Suprapubic skin (tissue), 4 donors: ENCODE results near the gene MSMP. TPM values are rescaled to one million over a fixed set of nuclear protein-coding genes. Genes with fewer than 3 reads are reported as not detected.

Source experiments
- DNase-seq, 2 donors: peaks; one replicate each; pipeline ENCODE4 v3.0.0-alpha.2; 2019; ENCODE audit warnings: low spot score in 2 of 2
- H3K27ac ChIP-seq: fragments of 200-600 bp; sonication (generic); one replicate; pipeline ENCODE4 v1.5.1; 2019
- H3K27me3 ChIP-seq: fragments of 200-600 bp; sonication (generic); one replicate; pipeline ENCODE4 v1.5.1; 2019
- H3K36me3 ChIP-seq: fragments of 200-600 bp; sonication (generic); one replicate; pipeline ENCODE4 v1.5.1; 2019
- H3K4me1 ChIP-seq: fragments of 200-600 bp; sonication (generic); one replicate; pipeline ENCODE4 v1.5.1; 2019
- H3K4me3 ChIP-seq: fragments of 200-600 bp; sonication (generic); one replicate; pipeline ENCODE4 v1.5.1; 2019; ENCODE audit warnings: mild to moderate bottlenecking
- H3K9me3 ChIP-seq: fragments of 200-600 bp; sonication (generic); one replicate; pipeline ENCODE4 v1.5.1; 2019
- EP300 ChIP-seq: sonication (generic); formaldehyde crosslinking; IDR thresholded peaks from one replicate; pipeline ENCODE4 v1.6.1; 2017; ENCODE audit warnings: antibody characterized with exemption
- POLR2A ChIP-seq, 2 donors: fragments of 450-650 bp; IDR thresholded peaks; one replicate each; pipeline ENCODE4 v1.6.1; 2017; ENCODE audit warnings: antibody characterized with exemption in 2 of 2, mild to moderate bottlenecking in 2 of 2, moderate library complexity in 2 of 2
- POLR2AphosphoS5 ChIP-seq, 3 donors: sonication (generic); formaldehyde crosslinking; IDR thresholded peaks; one replicate each; pipeline ENCODE4 v1.6.1; 2017; ENCODE audit warnings: antibody characterized with exemption in 3 of 3
- WGBS: methylation state at CpG from one replicate; pipeline ENCODE4 v1.1.5; 2018; 5-methylcytosine and 5-hydroxymethylcytosine counted together
- total RNA-seq, 4 donors: library from RNA; depleted of rRNA; stranded (reverse); fragments of >200 nt; gene quantifications; one replicate each; pipeline ENCODE4 v1.1.0, GENCODE V29; 2016
- TF ChIP-seq, protein P1 (sequence below), 2 donors: fragments of 200-600 bp in 1 of 2; fragments of 450-650 bp in 1 of 2; sonication (generic) in 1 of 2; IDR thresholded peaks; one replicate each; pipeline ENCODE4 v1.5.1; 2016 to 2019; ENCODE audit warnings: antibody characterized with exemption in 2 of 2, mild to moderate bottlenecking in 1 of 2, moderate library complexity in 1 of 2

Gene MSMP
- total RNA-seq, 4 donors from 2014 or later, result not detected

DNA sequence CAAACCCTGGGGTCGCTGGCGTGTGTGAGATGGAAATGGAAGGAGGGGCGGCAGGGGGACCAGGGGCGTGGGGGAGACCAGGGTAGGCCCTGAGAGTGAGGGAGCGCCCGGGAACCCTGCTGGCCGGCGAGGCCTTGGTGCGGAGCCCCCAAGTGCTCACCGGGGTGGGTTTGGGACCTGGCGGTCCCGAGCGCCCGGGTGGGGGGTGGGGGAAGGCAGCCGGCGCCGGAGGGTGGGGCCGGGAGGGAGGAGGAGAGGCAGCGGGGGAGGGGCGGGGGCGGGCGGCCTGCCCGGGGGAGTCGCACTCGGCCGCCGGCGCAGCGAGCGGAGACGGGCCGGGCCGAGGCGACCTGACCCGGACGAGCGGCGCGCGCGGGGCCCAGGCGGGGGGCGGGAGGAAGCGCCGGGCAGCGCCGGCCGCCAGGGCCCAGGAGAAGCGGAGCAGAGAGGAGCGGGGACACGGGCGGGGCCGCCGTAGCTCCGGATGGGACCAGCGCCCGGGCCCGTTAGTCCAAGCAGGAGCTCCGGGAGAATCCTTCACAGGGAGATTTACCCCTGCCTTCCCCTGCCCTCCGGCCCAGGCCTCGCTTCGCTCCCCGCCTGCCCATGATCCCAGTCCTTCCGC, 37.3 kb upstream of the MSMP start, which contains the start of gene NPR2:
NPR2 (plus strand) TSS at position 295 of the 625 bp plus-strand sequence. CDS start 818 bp downstream, outside the sequence.
- H3K36me3 ChIP-seq, result no peaks in the 10 kb centered on the region
- no peaks in the 10 kb centered on the region for H3K27me3 ChIP-seq
- peak in 1 of 2 donors; percentile 71 for DNase-seq
- H3K27ac ChIP-seq, result peak within 1 kb of the TSS; percentile 70
- peak within 1 kb of the TSS; percentile 54 for H3K4me3 ChIP-seq
- TF ChIP-seq, protein P1, sequence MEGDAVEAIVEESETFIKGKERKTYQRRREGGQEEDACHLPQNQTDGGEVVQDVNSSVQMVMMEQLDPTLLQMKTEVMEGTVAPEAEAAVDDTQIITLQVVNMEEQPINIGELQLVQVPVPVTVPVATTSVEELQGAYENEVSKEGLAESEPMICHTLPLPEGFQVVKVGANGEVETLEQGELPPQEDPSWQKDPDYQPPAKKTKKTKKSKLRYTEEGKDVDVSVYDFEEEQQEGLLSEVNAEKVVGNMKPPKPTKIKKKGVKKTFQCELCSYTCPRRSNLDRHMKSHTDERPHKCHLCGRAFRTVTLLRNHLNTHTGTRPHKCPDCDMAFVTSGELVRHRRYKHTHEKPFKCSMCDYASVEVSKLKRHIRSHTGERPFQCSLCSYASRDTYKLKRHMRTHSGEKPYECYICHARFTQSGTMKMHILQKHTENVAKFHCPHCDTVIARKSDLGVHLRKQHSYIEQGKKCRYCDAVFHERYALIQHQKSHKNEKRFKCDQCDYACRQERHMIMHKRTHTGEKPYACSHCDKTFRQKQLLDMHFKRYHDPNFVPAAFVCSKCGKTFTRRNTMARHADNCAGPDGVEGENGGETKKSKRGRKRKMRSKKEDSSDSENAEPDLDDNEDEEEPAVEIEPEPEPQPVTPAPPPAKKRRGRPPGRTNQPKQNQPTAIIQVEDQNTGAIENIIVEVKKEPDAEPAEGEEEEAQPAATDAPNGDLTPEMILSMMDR (IDR thresholded peaks at IDR 0.05), result no peak
- TF ChIP-seq POLR2A (IDR thresholded peaks at IDR 0.05), result no peak
- H3K4me1 ChIP-seq, result peaks cover 32% of the 10 kb centered on the region
- no peaks in the 10 kb centered on the region for H3K9me3 ChIP-seq
- 19% methylated on average over 16 of the region's 64 CpGs for WGBS

DNA sequence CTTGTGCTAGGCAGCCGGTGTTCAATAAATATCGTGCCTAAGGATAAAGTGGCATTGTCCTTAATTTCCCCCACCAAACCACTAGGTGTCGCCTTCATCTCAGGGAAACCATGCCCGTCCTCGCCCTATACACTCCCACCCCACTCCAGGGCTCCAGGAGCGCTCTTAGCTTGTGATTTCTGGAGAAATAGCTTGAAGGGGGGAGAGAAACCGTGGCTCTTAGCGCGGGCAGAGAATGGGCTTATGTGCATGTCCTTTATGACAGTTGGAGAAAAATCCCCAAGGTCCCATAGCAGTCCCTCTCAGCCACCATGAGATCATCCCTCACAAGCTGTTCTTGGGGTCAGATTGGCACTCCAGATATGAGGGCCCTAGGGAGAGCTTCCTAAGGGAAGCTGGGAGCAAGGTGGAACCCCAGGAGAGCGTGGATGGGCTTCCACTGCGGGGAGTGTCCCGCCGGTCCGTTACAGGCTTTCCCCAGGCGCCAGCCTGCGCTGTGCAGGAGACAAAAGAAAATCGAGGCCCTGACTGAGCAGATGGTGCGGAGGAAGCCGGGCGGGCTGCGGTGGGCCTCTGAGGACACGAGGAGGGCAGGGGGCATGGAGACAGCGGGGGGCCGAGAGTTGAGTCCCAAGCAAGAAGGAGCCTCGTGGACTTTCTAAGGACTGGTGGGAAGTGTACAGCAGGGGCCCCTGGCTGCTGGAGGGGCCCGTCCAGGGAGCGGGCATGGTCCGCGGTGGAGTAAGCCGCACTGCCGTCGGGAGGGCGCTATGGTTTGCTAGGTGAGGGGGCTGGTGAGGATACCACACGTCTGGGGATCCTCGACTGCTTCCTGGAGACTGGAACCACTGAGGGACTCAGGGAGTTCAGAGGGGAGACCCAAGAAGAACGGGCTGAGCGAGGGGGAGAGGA, 36.6 kb upstream of the MSMP start:
- no peaks in the 10 kb centered on the region for H3K27me3 ChIP-seq
- TF ChIP-seq POLR2AphosphoS5 (IDR thresholded peaks at IDR 0.05), result no peak
- TF ChIP-seq, protein P1 (IDR thresholded peaks at IDR 0.05), result peak; percentile 70 to 89
- DNase-seq, result peak; percentile 83 to 89
- peak overlapping the region; percentile 70 for H3K27ac ChIP-seq
- 46% methylated on average over 30 of the region's 37 CpGs for WGBS
- no peaks in the 10 kb centered on the region for H3K9me3 ChIP-seq
- H3K4me3 ChIP-seq, result peak overlapping the region; percentile 54
- peaks cover 32% of the 10 kb centered on the region for H3K4me1 ChIP-seq
- H3K36me3 ChIP-seq, result no peaks in the 10 kb centered on the region

DNA sequence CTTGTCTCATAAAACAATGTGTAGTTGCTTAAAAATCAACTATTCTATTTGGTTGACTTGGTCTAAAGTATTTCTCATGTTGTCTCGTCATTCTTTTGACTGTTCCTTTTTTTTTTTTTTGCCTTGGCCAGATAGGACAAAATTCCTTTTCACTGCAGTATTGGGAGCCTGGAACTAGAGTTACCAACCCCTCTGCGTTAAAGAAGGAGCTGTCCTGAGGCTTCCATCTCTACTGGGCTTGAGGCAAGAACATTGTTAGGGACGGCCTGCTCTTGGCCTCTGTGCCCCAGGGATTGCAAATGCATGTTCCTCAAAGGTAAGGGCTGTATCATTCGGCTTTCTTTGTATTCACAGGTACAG, 35.9 kb upstream of the MSMP start:
- 27% methylated on average over 4 of the region's 4 CpGs for WGBS
- no peaks in the 10 kb centered on the region for H3K36me3 ChIP-seq
- peaks cover 32% of the 10 kb centered on the region for H3K4me1 ChIP-seq
- TF ChIP-seq POLR2AphosphoS5 (IDR thresholded peaks at IDR 0.05), result no peak
- TF ChIP-seq, protein P1 (IDR thresholded peaks at IDR 0.05), result no peak
- TF ChIP-seq EP300, result no peak
- TF ChIP-seq POLR2A (IDR thresholded peaks at IDR 0.05), result no peak
- DNase-seq, result no peak
- H3K27me3 ChIP-seq, result no peaks in the 10 kb centered on the region
- no peak overlapping the region for H3K27ac ChIP-seq
- H3K4me3 ChIP-seq, result no peak overlapping the region
- no peaks in the 10 kb centered on the region for H3K9me3 ChIP-seq

DNA sequence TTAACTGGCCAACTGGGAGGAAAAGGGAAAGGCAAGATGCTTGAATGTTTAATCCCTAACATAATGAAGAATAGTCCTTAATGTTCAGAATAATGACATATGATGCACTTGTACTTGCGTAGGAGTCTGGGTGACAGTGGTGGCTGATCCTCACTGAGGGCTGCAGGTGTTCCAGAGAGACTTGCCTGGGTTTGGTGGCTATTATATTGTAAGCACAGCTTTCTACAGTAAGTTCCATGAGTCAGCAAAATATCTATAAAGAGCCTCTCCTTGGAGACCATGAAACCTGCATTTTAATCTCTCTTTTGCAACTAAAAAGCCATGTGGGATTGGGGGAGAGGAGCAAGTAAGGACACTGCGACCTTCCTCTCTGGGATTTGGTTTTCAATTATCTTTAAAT, 35.5 kb upstream of the MSMP start:
- no peak overlapping the region for H3K4me3 ChIP-seq
- H3K36me3 ChIP-seq, result no peaks in the 10 kb centered on the region
- H3K27ac ChIP-seq, result no peak overlapping the region
- no peak for TF ChIP-seq POLR2AphosphoS5 (IDR thresholded peaks at IDR 0.05)
- TF ChIP-seq EP300, result no peak
- TF ChIP-seq, protein P1 (IDR thresholded peaks at IDR 0.05), result no peak
- TF ChIP-seq POLR2A (IDR thresholded peaks at IDR 0.05), result no peak
- H3K9me3 ChIP-seq, result no peaks in the 10 kb centered on the region
- 95% methylated on average over 2 of the region's 2 CpGs for WGBS
- no peaks in the 10 kb centered on the region for H3K27me3 ChIP-seq
- no peak for DNase-seq
- H3K4me1 ChIP-seq, result peaks cover 32% of the 10 kb centered on the region

DNA sequence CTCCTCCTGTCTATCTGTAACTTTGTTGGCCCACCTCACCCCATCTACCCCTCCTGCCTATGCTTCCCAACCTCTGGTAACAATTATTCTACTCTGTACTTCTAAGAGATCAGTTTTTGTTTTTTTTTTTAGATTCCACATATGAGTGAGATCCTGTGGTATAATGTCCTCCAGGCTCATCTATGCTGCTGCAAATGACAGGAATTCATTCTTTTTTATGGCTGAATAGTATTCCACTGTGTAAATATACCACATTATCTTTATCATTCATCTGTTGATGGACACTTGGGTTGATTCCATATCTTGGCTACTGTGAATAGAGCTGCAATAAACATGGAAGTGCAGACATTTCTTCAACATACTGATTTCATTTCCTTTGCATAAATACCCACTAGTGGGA, 29.3 kb upstream of the MSMP start:
- no peaks in the 10 kb centered on the region for H3K27me3 ChIP-seq
- H3K4me1 ChIP-seq, result no peaks in the 10 kb centered on the region
- no peak overlapping the region for H3K27ac ChIP-seq
- DNase-seq, result no peak
- H3K36me3 ChIP-seq, result no peaks in the 10 kb centered on the region
- H3K4me3 ChIP-seq, result no peak overlapping the region
- H3K9me3 ChIP-seq, result no peaks in the 10 kb centered on the region
- no peak for TF ChIP-seq POLR2AphosphoS5 (IDR thresholded peaks at IDR 0.05)
- TF ChIP-seq POLR2A (IDR thresholded peaks at IDR 0.05), result no peak
- TF ChIP-seq, protein P1 (IDR thresholded peaks at IDR 0.05), result no peak
- TF ChIP-seq EP300, result no peak
